Stimulated activated CD4-positive, alpha-beta T cell treated with anti-CD3 and anti-CD28 coated beads, Interleukin-15, amount 100 ng/mL, for 24 hours (primary cell): ENCODE results near the gene COL23A1.

Source experiments
- DNase-seq: peaks from one replicate; pipeline ENCODE4 v3.0.0-alpha.2; 2020

Gene COL23A1

DNA sequence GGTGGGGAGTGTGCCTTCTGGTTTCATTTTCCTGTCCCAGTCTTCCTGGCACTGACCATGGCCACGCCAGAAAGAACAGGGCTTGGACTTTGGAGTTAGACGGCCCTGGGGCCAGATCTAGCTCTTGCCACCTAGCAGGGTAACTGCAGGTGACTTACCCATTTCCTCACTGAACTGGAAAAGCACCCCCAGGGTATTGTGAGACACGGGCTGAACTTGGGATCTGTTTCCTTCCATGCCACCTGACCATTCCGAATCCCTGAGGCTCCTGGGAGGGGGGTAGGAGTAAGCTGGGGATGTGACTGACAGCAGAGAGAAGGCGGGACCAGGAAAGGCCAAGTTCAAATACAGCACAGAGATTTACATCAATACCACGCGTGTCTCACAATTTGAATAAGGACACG is 376.4 kb downstream of the COL23A1 start:
- no peak for DNase-seq

DNA sequence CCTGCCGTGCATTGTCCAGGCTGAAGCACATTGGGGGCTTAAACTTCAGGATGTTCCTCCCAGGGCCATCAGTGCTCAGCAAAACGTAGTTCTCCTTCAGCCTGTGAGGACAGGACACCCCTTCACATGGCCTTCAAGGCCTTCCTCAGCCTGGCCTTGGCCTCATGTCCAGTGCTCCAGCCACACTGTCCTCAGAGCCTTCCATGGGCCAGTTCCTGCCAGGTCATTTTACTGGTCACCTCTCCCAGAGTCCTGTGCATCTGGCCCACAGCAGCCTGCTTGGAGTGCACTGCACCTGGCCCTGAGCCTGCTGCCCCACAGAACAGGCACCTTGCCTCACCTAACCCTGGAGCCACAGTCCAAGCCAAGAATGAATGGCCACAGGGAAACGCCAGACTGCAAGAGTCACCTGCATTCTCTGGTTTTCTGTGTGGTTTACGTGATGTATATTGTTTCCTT is 377.2 kb downstream of the COL23A1 start:
- no peak for DNase-seq

GRCh38 chr5:178212241-178213002 is 377.8 kb downstream of the COL23A1 start:
- DNase-seq = no peak

DNA sequence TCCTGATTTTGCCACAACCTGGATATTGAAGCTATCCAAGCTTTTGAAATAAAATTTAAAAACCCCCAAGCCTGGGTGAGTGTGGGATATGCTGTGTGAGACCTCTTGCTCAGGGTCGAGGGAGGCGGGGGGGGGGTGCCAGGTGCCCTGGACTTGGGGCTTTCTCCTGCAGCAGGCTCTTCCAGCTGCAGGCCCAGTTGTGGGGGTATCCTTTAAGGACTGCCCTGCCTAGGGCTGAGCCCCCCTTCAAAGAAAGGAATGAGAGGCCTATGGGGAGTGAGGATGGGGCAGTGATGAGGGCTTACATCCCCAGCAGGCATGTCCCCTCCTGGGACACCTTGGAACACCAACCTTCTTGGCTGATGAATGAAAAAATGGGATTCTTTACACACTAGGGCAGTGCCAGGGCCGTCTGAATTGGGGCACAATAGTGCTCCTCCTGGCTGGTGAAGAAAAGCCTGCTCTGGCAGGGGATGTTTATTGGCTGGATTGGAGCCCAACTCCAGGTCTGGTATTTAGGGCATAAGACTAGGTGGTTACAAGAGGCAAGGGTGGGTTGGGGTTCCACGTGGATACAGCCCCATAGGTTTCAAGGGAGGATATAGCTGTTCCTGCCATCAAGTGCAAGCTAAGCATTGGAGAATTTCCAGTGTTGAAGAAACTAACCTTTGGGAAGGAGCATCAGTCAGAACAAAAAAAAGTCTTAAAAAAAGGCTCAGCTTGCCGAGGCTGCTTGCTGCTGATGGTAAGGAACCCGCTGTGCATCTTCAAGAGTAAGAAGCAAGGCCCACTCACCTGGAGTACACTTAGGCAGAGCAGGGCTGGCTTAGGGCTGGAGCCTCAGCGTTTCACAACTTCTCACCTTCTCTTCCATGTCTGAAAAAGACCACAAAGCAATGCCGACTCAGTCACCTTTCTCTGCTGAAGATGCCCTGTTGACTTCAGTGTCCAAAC is 378.8 kb downstream of the COL23A1 start:
- peak; percentile 22 for DNase-seq

GRCh38 chr5:178210686-178211085 is 379.5 kb downstream of the COL23A1 start:
- DNase-seq = no peak

GRCh38 chr5:178210073-178210535 is 380.1 kb downstream of the COL23A1 start:
- peak; percentile 19 for DNase-seq

DNA sequence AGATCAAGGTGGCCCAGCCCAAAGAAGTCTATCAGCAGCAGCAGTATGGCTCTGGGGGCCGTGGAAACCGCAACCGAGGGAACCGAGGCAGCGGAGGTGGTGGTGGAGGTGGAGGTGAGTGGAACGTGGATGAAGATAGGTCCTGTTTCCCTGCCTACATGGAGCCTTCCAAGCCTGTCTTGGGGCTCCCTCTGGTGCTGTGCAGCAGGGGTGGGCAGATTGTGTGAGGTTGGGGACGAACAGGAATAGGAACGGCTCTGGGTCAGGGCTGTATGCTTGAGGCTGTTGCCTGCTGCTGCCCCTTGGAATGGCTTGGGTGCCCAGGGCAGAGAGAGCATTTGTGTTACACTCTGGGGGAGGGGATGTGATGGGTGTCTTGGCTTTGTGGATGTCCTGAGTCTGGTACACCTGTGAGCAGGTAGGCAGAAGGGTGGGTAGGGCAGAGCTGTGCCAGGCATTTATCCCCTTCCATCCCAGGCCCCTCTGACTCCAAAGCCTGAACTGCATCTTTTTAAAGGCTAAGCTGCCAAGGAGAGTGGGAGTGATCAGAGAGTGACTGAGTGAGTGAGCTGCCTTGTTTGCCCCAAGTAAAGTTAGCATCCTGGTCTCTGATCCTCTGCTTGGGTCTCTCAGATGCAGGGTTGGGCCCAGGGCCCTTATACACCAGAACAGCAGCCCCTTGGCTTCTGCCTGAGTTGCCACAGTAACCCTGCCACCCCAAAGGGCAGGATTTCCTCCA is 380.7 kb downstream of the COL23A1 start:
- peak; percentile 10 for DNase-seq

DNA sequence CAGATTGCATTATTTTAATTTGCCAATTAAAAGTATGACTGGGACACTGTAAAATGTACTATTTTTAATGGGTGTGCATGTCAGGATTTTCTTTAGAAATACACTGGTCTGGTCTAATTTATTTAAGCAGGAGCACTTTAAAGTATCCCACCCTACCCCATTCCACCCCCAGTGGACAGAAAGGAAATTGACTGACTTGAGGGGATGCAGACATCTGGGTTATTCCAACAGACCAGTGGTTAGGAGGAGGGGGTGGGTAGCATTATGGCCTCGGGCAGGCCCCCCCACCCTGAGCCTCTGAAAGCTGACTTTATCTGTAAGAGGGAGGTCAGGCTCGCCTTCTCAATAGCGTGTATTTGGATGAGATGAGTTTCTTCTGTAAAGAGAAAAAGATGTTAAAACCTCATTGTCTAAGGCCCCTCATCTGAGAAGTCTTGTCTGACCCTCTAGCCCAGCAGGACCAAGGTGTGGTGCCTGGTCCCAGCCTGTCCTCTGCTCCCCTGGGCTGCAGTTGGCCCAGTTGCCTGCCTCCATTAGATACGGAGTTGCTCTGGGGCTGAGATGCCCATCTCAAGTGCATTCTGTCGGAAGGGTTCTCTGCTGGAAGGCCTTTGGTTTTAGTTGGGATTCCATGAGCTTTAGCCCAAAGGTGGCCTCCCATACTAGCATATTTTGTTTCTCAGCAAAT is 381.5 kb downstream of the COL23A1 start:
- no peak for DNase-seq

GRCh38 chr5:178207917-178208280 is 382.3 kb downstream of the COL23A1 start:
- no peak for DNase-seq

- no peak for DNase-seq
Observed at GRCh38 chr5:178207183-178207916, 382.8 kb downstream of the COL23A1 start.

- peak; percentile 15 for DNase-seq
Observed at GRCh38 chr5:178206166-178207101, 383.8 kb downstream of the COL23A1 start.

DNA sequence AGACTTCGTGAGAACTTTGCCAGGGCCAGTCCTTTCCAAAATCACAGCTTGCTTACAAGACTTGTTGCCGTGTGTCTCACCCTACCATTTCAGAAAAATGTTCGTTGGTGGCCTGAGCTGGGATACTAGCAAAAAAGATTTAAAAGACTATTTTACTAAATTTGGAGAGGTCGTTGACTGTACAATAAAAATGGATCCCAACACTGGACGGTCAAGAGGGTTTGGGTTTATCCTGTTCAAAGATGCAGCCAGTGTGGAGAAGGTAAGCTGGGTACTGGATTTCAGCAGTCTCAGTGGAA is 384.5 kb downstream of the COL23A1 start:
- no peak for DNase-seq

DNA sequence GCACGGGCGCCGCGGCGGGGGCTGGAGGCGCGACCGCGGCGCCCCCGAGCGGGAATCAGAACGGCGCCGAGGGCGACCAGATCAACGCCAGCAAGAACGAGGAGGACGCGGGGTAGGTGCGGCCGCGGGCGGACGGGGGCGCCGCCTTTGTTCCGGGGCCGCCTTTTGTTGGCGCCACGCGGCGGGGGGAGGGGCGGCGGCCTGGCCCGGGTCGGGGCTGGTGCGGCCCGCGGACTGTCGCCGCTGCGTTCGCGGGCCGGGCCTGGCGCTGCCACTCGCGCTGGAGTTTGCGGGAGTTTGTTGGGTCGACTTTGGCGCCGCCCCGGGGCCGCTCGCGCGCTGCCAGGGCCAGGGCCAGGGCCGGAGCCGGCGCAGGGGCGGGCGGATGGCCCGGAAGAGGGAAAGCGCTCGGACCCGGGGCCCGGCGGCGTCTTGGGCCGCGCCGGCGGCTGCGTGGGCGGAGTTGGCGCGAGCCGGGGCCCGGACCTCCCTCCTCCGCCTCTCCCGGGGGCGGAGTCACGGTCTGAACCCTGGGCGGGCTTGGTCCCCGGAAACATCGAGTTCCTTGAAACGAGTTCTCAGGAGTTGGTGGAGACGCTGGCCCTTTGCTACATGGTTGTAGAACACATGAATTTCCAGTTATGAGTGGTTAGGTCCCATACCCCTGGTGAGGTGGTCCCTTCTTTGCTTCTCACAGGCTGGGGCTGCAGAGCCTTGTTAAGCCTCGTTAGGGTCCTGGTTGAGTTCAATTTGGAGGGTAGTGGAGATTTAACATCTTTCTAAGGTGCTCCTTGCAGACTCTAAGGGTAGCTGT is 385.1 kb downstream of the COL23A1 start:
- peak; percentile 88 for DNase-seq

DNA sequence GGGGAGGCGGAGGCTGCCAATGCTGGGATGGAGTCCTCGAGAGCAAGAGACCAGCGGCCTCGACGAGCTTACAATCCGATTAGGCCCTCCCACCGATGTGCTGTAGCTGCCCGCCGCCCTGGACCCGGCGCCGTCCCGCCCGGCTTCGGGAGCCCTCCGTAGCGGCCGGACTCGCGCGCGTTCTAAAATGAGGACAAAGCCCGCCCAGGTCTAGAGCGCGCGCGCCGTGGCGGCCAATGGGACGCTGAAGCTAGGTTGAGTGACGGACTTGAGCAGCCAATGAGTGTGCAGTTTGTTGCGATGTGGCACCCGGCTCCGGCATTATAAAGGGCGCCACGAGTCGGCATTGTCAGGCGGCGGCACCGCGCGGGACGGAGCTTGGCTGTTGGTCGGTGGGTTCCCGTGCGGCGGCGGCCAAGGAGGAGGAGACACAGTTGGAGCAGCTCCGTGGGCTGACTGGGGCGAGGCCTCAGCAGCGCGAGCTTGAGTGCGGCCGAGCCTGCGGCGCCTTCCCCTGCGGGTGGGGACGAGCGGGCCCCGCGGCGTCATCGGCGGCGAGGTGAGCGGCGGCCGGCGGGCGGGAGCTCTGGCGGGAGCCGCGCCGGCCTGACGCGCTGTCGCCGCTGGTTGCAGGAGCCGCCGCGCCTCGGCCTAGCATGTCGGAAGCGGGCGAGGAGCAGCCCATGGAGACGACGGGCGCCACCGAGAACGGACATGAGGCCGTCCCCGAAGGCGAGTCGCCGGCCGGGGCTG is 385.8 kb downstream of the COL23A1 start, which contains the start of gene HNRNPAB:
HNRNPAB (plus strand) TSS at position 352 of the 753 bp plus-strand sequence; CDS start at position 657, 305 bp downstream.
- peak; percentile 95 for DNase-seq

DNA sequence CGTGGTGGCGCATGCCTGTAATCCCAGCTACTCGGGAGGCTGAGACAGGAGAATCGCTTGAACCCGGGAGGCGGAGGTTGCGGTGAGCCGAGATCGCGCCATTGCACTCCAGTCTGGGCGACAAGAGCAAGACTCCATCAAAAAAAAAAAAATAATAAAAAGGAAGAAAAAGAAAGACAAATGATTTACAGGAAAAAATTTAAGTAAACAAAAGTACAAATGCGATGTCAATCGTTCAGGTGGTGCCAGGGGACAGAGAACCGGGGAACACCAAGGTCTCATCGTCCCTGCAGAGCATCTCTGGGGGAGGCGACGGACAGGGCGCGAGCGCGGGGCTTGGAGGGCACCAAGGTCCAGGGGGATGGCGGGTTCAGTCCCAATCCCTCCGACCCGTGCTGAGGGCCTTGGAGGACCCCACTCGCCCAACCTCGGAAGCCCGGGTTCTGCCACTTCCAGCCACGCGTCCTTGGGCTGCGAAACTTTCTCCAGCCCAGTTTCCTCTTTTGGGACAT is 386.5 kb downstream of the COL23A1 start:
- DNase-seq = no peak

- no peak for DNase-seq
Observed at GRCh38 chr5:178202541-178202940, 387.7 kb downstream of the COL23A1 start.

GRCh38 chr5:178201927-178202235 is 388.3 kb downstream of the COL23A1 start:
- no peak for DNase-seq

DNA sequence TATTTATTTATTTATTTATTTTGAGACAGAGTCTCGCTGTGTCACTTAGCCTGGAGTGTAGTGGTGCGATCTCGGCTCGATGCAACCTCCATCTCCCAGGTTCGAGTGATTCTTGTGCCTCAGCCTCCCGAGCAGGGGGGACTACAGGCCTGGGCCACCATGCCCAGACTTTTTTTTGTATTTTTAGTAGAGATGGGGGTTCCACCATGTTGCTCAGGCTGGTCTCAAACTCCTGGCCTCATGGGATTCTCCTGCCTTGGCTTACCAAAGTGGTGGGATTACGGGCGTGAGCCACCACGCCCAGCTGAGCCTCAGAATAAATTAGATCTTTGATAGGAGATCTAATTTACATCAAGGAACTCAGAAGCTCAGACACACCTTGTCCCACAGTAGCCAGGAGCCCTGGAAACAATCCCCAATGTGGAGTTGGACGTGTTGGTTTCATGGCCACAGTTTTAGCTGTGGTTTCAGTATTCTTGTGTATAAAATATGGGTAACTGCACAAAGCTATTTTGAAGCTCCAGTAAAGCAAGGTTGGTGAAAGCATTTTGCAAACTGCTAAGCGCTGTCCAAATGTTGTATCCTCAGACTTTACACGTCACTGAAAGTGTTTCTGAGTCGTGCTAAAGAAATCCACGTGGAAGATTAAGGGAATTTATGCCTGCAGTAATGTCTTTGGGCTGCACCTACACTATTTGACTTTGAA is 388.8 kb downstream of the COL23A1 start:
- no peak for DNase-seq
